DMS 273 (cell line): ENCODE data around the gene BANK1.

Experiments
- DNase-seq: peaks from one replicate; lab custom pipeline; 2025; ENCODE audit not compliant: unreplicated experiment; lab: John Stamatoyannopoulos, UW

BANK1 gene

GRCh38 chr4:101818362-101818761, 27.8 kb downstream of the BANK1 start:
- DNase-seq, result no peak

GRCh38 chr4:101823864-101824263, 33.3 kb downstream of the BANK1 start:
- DNase-seq, result no peak

DNA sequence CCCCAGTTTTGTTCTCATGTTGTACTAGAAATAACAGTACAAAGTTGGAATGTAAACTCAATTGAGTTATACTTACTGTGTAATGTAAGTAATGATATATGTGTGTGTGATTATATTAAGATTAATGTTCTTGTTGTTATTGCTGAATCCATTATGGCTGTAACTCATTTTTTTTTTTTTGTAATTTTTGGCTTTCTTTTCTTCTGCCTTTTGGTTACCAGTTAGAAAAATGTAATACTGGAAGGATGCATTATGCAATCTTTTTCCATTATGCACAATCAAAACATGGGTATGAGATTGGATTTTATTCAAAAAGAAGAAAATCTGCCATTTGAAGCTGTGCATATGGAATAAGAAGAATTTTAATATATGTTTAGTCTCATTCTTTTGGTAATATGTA, 34.0 kb downstream of the BANK1 start:
- no peak for DNase-seq

DNA sequence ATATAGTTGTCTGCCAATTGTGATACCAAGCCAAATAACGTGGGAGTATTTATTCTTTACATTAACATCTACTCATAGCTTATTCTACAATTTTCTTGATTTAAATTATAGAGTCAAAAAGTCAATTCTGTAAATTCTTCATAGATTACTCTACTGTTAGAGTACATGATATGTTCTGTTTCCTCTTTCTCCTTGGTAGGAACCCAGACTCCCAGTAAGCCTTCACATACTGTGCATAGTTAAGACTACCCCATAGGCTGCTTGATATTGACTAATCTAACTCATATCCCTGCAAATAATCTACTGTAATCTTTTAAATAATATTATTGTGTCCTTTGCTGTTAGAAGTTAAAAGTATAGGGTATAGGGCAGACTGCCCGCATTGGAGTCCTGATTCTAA, 35.4 kb downstream of the BANK1 start:
- DNase-seq, result no peak

DNA sequence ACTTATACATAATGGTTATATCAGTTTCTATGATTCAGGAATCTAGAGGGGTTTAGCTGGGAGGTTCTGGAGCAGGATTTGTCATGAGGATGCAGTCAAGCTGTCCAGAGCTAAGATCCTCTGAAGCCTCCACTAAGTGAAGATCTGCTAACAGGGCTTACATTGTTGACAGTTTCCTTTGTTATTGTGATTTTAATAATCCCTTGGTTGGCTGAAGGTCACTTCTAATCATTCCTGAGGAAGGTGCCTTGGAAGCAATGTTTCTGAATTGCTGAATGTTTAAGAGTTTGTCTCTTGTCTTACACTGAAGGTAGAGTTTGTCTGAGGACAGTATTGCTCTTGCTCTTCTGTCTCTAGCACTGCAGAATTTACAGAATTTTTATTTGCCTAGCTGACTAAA, 41.3 kb downstream of the BANK1 start:
- no peak for DNase-seq

DNA sequence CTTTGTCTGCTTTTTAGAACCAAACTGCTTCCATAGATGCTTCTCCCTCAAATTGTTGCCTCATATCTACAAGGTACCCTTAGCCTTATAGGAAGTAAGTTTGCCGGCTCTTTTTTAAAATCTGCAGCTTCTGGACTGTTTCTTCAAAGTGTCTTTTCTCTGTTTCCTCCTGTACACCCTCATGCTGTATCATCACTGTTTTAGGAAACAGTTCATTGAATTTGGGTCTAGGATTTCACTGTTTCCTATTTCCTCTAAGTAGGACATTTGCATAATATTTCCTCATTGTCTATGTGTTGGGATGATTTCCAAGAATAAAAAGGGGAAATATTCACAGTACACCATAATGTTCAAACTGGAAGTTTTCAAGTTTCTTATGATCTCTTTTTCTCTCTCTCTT, 43.0 kb downstream of the BANK1 start:
- no peak for DNase-seq

- peak; percentile 35 for DNase-seq
Measured at GRCh38 chr4:101835121-101835904, 44.8 kb downstream of the BANK1 start.

- DNase-seq, result no peak
Measured at GRCh38 chr4:101843054-101843453, 52.5 kb downstream of the BANK1 start.

- DNase-seq, result no peak
Measured at GRCh38 chr4:101846550-101846949, 56.0 kb downstream of the BANK1 start.

DNA sequence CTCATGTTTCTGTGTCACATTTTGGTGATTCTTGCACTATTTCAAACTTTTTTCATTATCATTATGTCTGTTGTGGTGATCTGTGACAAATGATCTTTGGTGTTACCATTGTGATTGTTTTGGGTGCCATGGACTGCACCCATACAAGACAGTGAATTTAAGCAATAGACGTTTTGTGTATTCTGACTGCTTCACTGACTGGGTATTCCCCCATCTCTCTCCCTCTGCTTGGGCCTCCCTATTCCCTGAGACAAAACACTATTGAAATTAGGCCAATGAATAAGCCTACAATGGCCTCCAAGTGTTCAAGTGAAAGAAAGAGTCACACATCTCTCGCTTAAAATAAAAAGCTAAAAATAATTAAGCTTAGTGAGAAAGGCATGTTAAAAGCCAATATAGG, 60.2 kb downstream of the BANK1 start:
- no peak for DNase-seq

- no peak for DNase-seq
Measured at GRCh38 chr4:101851672-101852071, 61.1 kb downstream of the BANK1 start.

GRCh38 chr4:101853028-101853427, 62.5 kb downstream of the BANK1 start:
- no peak for DNase-seq

- no peak for DNase-seq
Measured at GRCh38 chr4:101853691-101854090, 63.2 kb downstream of the BANK1 start.

DNA sequence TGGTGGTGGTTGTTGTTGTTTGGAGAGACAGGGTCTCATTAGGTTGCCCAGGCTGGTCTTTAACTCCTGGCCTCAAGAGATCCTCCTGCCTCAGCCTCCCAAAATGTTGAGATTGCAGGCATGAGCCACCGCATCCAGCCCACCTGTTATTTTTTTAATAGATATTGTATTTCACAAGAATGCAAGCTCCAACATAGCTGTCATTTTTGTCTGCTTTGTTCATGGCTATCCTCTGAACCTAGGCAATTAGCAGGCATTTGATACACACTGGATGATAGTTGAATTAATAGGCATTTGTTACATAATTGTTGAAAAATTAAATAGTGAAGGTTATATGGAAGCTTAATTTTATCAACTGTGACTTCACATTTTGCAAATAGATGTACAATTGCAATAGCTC, 64.7 kb downstream of the BANK1 start:
- DNase-seq, result no peak

DNA sequence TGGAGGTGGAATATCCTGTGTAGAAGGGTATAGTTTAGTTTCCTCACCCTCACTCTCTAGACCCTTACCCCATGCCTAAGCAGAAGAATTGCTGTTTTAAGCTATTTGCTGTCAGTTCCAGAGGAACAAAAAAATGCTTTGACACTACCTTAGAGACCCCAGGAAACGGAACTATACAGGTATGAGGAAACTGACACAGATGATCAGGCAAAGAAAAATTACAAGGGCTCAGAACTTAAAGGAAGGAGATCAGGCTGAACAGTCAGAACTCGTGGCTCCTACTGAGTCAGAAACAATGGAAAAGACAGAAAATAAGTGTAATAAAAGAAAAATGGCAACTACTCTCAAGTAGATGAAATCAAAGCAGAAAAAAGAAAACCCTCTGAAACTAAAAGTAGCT, 65.6 kb downstream of the BANK1 start:
- DNase-seq, result no peak

DNA sequence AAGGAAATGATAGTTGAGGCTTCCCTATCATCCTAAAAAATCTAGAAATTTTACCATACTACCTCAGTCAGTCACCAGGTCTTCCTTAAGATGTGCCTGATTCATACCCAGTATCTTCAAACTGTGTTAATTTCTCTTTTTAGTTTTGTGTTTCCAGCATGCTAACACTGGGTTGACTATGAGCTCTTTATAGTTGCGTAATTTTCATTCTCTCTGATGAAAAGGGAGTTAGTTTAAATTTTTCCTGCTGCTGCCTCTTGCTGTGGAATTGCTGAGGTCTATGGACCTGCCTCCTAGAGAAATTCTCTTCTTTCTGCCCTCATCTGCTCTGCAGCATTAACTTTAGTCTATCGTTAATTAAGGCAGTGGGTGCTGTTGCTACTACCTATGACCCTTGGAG, 66.6 kb downstream of the BANK1 start:
- no peak for DNase-seq

DNA sequence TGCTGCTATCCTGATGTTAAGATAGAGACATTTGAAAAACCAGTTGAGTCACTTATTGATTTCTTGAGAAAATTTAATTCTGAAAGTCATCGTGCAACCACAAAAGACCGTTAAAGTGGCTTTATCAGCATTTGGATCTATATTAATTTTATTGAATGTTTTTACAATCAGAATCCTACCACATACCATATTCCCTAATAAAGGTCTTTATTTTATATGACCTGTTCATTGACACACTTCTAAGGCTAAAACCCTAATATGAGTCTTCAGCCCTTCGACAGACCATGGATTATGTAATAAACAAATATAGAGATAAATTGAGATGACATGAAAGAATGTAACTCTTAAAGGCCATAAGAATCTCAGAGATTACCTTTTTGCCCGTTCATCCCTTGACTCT, 68.1 kb downstream of the BANK1 start:
- no peak for DNase-seq

DNA sequence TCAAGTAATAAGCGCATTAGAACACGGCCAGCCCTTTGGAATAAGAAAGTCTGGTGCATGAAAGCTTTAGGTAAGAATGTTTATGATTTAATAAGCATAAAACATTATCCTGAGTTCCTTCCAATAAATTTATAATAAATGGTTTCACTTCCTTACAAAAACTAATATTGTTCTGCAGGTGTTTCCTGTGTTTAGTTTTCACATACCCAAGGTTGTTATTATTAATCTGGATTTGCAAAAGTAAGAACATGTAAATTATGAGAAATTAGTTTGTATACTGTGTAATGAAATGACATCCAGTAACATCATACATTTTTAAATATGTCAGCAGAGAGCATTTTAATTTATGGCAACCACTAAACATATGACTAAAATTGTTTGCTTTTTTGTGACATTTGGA, 72.1 kb downstream of the BANK1 start:
- DNase-seq, result no peak

DNA sequence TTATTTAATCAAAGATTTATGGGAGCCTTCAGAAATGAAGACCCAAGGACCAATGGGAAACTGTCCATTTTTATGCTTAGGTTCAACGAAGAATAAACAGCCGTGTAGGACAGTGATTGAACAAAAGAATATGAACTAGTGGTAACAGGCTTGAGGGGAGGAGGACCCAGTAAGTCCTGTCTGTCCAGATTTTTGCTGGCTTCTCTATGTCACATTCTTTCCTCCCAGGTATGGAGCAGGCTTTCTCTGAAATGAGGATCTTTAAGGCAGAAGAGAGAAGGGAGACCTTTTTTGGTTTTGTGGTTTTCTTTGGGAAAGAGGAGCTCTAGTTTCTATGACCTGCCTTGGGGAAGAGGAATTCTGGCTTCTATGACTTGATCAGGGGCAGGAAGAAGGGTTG, 74.1 kb downstream of the BANK1 start:
- DNase-seq, result no peak

DNA sequence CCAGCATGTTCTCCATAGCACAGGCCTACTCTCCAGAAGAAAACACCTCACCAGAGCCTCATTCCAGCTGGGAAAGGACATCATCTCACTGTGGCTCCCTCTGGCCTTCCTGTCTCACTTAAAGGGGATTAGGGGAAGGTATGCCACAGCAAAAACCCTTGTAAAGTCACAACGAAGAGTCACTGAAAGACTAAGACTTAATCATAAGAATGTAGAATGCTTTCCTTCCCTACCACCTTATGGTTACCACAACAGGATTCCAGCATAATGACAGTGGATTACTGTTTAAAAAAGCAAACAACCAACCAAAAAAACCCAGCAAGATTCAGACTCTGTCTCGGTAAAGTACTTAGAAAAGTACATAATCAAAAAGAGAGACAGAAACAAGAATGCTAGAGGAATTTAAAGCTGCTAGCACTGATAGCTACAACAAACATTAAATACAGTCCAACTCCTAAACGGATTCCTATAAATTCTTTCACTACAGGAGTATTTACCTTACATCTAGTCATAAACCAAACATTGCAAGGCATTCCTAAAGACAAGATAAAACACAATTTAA, 75.1 kb downstream of the BANK1 start:
- no peak for DNase-seq

DNA sequence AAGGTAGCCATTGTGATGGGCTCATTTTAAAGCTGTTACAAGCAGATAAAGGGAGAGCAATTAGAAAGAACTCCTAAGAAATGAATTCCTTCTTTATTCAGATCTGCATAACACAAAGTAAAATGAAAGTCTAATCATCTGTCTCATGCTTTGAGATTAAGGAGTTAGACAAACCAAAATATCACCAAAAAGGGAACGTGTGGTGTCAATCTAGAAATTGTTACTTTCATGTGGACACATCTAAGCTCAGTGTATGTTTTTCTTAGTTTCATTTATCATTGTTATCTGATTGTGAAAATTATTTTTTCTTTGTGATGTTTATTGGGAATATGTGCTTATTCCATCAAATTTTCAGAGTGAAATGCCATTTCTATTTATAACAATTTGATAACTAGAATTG, 80.3 kb downstream of the BANK1 start:
- no peak for DNase-seq

- DNase-seq, result no peak
Measured at GRCh38 chr4:101871962-101872676, 81.6 kb downstream of the BANK1 start.
